Measurements from ENCODE around the gene RFT1.

Gene RFT1

GRCh38 chr3:53042651-53043050, 87.6 kb downstream of the RFT1 start:
- no peak for DNase-seq (ENCODE audit: low read depth in 1 of 2, low spot score in 1 of 2)
- Histone ChIP-seq H3K27me3 (ENCODE audit: insufficient read depth, poor library complexity, severe bottlenecking) (no peaks in the 10 kb centered on the region), H3K27ac (replicated peaks) (no peak overlapping the region), H3K4me3 (replicated peaks; ENCODE audit: insufficient read depth, low read length) (no peak overlapping the region)
- no peak for TF ChIP-seq CTCF (IDR thresholded peaks at IDR 0.05; ENCODE audit: insufficient read depth, low read length)
- no peak for TF ChIP-seq GABPA (IDR thresholded peaks at IDR 0.05; ENCODE audit: low read depth)

- no peaks in the 10 kb centered on the region for H3K27me3 ChIP-seq (ENCODE audit: insufficient read depth, poor library complexity, severe bottlenecking)
- no peak overlapping the region for H3K27ac ChIP-seq (replicated peaks)
- no peak for DNase-seq (ENCODE audit: low read depth in 1 of 2, low spot score in 1 of 2)
- H3K4me3 ChIP-seq (replicated peaks; ENCODE audit: insufficient read depth, low read length), result no peak overlapping the region
- TF ChIP-seq GABPA (IDR thresholded peaks at IDR 0.05; ENCODE audit: low read depth), result no peak
- no peak for TF ChIP-seq REST (IDR thresholded peaks at IDR 0.05; ENCODE audit: insufficient replicate concordance, low read depth)
- no peak for TF ChIP-seq CTCF (IDR thresholded peaks at IDR 0.05; ENCODE audit: insufficient read depth, low read length)
- TF ChIP-seq SPI1 (IDR thresholded peaks at IDR 0.05; ENCODE audit: borderline replicate concordance, low read depth), result no peak
- no peak for TF ChIP-seq POLR2AphosphoS5 (IDR thresholded peaks at IDR 0.05; ENCODE audit: low read depth)
These were observed 89.8 kb downstream of the RFT1 start for GRCh38 chr3:53040351-53040820.

- TF ChIP-seq POLR2AphosphoS5 (IDR thresholded peaks at IDR 0.05; ENCODE audit: low read depth) (no peak), CTCF (IDR thresholded peaks at IDR 0.05; ENCODE audit: insufficient read depth, low read length) (no peak), REST (IDR thresholded peaks at IDR 0.05; ENCODE audit: insufficient replicate concordance, low read depth) (no peak), SPI1 (IDR thresholded peaks at IDR 0.05; ENCODE audit: borderline replicate concordance, low read depth) (no peak), GABPA (IDR thresholded peaks at IDR 0.05; ENCODE audit: low read depth) (no peak)
- DNase-seq (ENCODE audit: low read depth in 1 of 2, low spot score in 1 of 2), result peak in 1 of 2 experiments; percentile 21
- H3K4me3 ChIP-seq (replicated peaks; ENCODE audit: insufficient read depth, low read length), result no peak overlapping the region
- H3K27me3 ChIP-seq (ENCODE audit: insufficient read depth, poor library complexity, severe bottlenecking), result no peaks in the 10 kb centered on the region
- H3K27ac ChIP-seq (replicated peaks), result no peak overlapping the region
These were observed 90.9 kb downstream of the RFT1 start for GRCh38 chr3:53039376-53039752.

GRCh38 chr3:53038679-53039375, 91.4 kb downstream of the RFT1 start:
- no peak overlapping the region for H3K4me3 ChIP-seq (replicated peaks; ENCODE audit: insufficient read depth, low read length)
- H3K27me3 ChIP-seq (ENCODE audit: insufficient read depth, poor library complexity, severe bottlenecking), result no peaks in the 10 kb centered on the region
- DNase-seq (ENCODE audit: low read depth in 1 of 2, low spot score in 1 of 2), result no peak
- no peak for TF ChIP-seq REST (IDR thresholded peaks at IDR 0.05; ENCODE audit: insufficient replicate concordance, low read depth)
- TF ChIP-seq POLR2AphosphoS5 (IDR thresholded peaks at IDR 0.05; ENCODE audit: low read depth), result no peak
- TF ChIP-seq GABPA (IDR thresholded peaks at IDR 0.05; ENCODE audit: low read depth), result no peak
- TF ChIP-seq SPI1 (IDR thresholded peaks at IDR 0.05; ENCODE audit: borderline replicate concordance, low read depth), result no peak
- no peak for TF ChIP-seq CTCF (IDR thresholded peaks at IDR 0.05; ENCODE audit: insufficient read depth, low read length)
- no peak overlapping the region for H3K27ac ChIP-seq (replicated peaks)

All from HL-60 (cell line).